Neural progenitor cell (in vitro differentiated cells): ENCODE results near the gene SPATA31D1.

ENCODE experiments used
- EZH2 ChIP-seq: fragments of 200-600 bp; sonication (generic); IDR thresholded peaks from 2 replicates; pipeline ENCODE4 v1.6.1; 2017; ENCODE audit warnings: antibody characterized with exemption, mild to moderate bottlenecking, moderate library complexity
- EZH2phosphoT487 ChIP-seq: fragments of 200-600 bp; sonication (generic); IDR thresholded peaks from 2 replicates; pipeline ENCODE4 v1.6.1; 2017; ENCODE audit warnings: antibody characterized with exemption
- TF ChIP-seq, protein P1 (sequence below): fragments of 200-600 bp; sonication (generic); IDR thresholded peaks from 2 replicates; pipeline ENCODE4 v1.5.1; 2017; ENCODE audit warnings: antibody characterized with exemption, mild to moderate bottlenecking

DNA sequence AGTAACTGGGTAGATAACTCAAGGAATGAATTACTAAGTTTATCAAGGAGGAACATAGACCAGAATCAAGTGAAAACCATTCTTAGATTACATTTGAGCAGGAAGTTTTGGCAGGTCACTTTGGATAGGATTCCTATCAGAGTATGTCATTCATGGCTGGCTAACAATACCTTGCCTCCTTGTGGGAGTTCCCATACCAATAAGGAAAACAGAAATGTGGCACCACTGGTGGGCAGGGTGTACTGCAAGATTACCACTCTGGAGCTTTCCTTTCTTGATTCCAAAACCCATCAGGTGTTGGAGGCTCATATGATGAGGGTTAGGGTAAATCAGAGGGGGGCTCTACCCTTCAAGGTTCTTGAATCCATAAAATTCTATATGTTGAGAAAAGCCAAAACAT, 18.6 kb upstream of the SPATA31D1 start:
- TF ChIP-seq EZH2phosphoT487, result no peak
- TF ChIP-seq, protein P1, sequence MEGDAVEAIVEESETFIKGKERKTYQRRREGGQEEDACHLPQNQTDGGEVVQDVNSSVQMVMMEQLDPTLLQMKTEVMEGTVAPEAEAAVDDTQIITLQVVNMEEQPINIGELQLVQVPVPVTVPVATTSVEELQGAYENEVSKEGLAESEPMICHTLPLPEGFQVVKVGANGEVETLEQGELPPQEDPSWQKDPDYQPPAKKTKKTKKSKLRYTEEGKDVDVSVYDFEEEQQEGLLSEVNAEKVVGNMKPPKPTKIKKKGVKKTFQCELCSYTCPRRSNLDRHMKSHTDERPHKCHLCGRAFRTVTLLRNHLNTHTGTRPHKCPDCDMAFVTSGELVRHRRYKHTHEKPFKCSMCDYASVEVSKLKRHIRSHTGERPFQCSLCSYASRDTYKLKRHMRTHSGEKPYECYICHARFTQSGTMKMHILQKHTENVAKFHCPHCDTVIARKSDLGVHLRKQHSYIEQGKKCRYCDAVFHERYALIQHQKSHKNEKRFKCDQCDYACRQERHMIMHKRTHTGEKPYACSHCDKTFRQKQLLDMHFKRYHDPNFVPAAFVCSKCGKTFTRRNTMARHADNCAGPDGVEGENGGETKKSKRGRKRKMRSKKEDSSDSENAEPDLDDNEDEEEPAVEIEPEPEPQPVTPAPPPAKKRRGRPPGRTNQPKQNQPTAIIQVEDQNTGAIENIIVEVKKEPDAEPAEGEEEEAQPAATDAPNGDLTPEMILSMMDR, result no peak
- no peak for TF ChIP-seq EZH2
